Naive thymus-derived CD4-positive, alpha-beta T cell (primary cell): ENCODE results near the gene ELMO1. TPM values are rescaled to one million over a fixed set of nuclear protein-coding genes. Genes with fewer than 3 reads are reported as not detected.

Source experiments
- ATAC-seq: fragments of 150-1000 bp; cut with Tn5 transposase; 2 replicates; pipeline ENCODE4 v1.10.0; 2021; ENCODE audit warnings: mild to moderate bottlenecking, moderate library complexity
- CTCF ChIA-PET: fragments of 350-600 bp; sonication (Branson Sonifier 250); formaldehyde crosslinking; loops from one replicate; lab custom pipeline; 2021; ENCODE audit warnings: antibody characterized with exemption; lab: Charles Lee
- POLR2A ChIA-PET: fragments of 350-600 bp; sonication (Branson Sonifier 250); formaldehyde crosslinking; loops from one replicate; lab custom pipeline; 2021; ENCODE audit warnings: antibody characterized with exemption, inconsistent platforms; lab: Charles Lee
- DNase-seq, 9 donors: peaks; one replicate each; pipeline versions ENCODE4 v3.0.0 to v3.0.0-alpha.2; 2020 to 2022; ENCODE audit warnings: mixed read lengths in 1 of 9
- H3K27ac ChIP-seq: one replicate; pipeline ENCODE4 v1.7.0; 2013; ENCODE audit warnings: mild to moderate bottlenecking, low read depth, low read length, moderate library complexity
- H3K27me3 ChIP-seq, 2 donors: one replicate each; pipeline ENCODE4 v1.7.0; 2013; ENCODE audit warnings: low read length in 2 of 2, mild to moderate bottlenecking in 2 of 2, moderate library complexity in 2 of 2; ENCODE audit not compliant: control insufficient read depth in 2 of 2, insufficient read depth in 2 of 2
- H3K36me3 ChIP-seq, 3 experiments: 1 replicate in 2 of 3; 2 replicates in 1 of 3; pipeline ENCODE4 v1.7.0; 2013; ENCODE audit warnings: low read length in 3 of 3, mild to moderate bottlenecking in 3 of 3, moderate library complexity in 1 of 3; ENCODE audit not compliant: insufficient read depth in 3 of 3, control insufficient read depth in 2 of 3
- H3K4me1 ChIP-seq, 2 donors: one replicate each; pipeline ENCODE4 v1.7.0; 2013; ENCODE audit warnings: low read length in 2 of 2, mild to moderate bottlenecking in 2 of 2, moderate library complexity in 1 of 2; ENCODE audit not compliant: control insufficient read depth in 2 of 2, insufficient read depth in 2 of 2
- H3K4me3 ChIP-seq: 2 replicates; pipeline ENCODE4 v1.7.0; 2013; ENCODE audit warnings: mild to moderate bottlenecking, low read length
- H3K9me3 ChIP-seq, 3 experiments: 1 replicate in 2 of 3; 2 replicates in 1 of 3; pipeline ENCODE4 v1.7.0; 2013; ENCODE audit warnings: low read length in 3 of 3; ENCODE audit not compliant: control insufficient read depth in 2 of 3
- H3K27ac Mint-ChIP-seq, 9 donors: one replicate each; pipeline ENCODE4 v1.8.0; 2020 to 2022; ENCODE audit warnings: mixed read lengths in 9 of 9, mild to moderate bottlenecking in 8 of 9, moderate library complexity in 5 of 9, inconsistent platforms in 2 of 9
- H3K27me3 Mint-ChIP-seq, 5 donors: one replicate each; pipeline ENCODE4 v1.8.0; 2021 to 2022; ENCODE audit warnings: mixed read lengths in 5 of 5, mild to moderate bottlenecking in 1 of 5
- H3K36me3 Mint-ChIP-seq, 5 donors: one replicate each; pipeline ENCODE4 v1.8.0; 2020 to 2022; ENCODE audit warnings: mixed read lengths in 5 of 5, mild to moderate bottlenecking in 3 of 5, inconsistent platforms in 1 of 5
- H3K4me1 Mint-ChIP-seq, 7 donors: one replicate each; pipeline ENCODE4 v1.8.0; 2020 to 2022; ENCODE audit warnings: mixed read lengths in 7 of 7, mild to moderate bottlenecking in 3 of 7, inconsistent platforms in 1 of 7
- H3K4me3 Mint-ChIP-seq, 10 donors: one replicate each; pipeline ENCODE4 v1.8.0; 2020 to 2022; ENCODE audit warnings: mild to moderate bottlenecking in 10 of 10, mixed read lengths in 10 of 10, moderate library complexity in 6 of 10, inconsistent platforms in 2 of 10
- H3K9me3 Mint-ChIP-seq, 11 donors: one replicate each; pipeline ENCODE4 v1.8.0; 2020 to 2022; ENCODE audit warnings: mixed read lengths in 11 of 11, mild to moderate bottlenecking in 4 of 11, inconsistent platforms in 1 of 11, moderate library complexity in 1 of 11
- intact Hi-C, 2 donors: fragments of 100-400 bp; cut with micrococcal nuclease; formaldehyde crosslinking; loops; one replicate each; pipeline ENCODE4 v1.15.1; 2023
- polyA plus RNA-seq, 2 donors: library from polyadenylated mRNA; unstranded; fragments of 300-500 nt; fragmentation: Illumina TruSeq; gene quantifications; one replicate each; pipeline ENCODE4 v1.2.3, GENCODE V29; 2021
- total RNA-seq, 6 experiments: library from RNA in 5 of 6; stranded (reverse) in 5 of 6; gene quantifications; 1 replicate in 5 of 6; 2 replicates in 1 of 6; pipeline ENCODE4 v1.2.3 and lab custom pipeline; 2021 to 2026

ELMO1 gene
- total and polyA plus RNA-seq, 7 experiments from 2014 or later, result 63.6 to 160 (median 124) TPM

GRCh38 chr7:37450035-37450434 is 1.4 kb upstream of the ELMO1 start:
- intact Hi-C loops, result no loop called here
- Mint-ChIP-seq H3K27ac (peak overlapping the region in 8 of 9 donors; percentile 97 to 100 (median 98)), H3K4me1 (peaks cover 21 to 51% (median 45%) of the 10 kb centered on the region in 7 donors), H3K27me3 (peaks cover 0 to 10% (median 0%) of the 10 kb centered on the region in 5 donors), H3K9me3 (peaks cover 0 to 12% (median 0%) of the 10 kb centered on the region in 11 donors), H3K36me3 (peaks cover 1 to 12% (median 4%) of the 10 kb centered on the region in 5 donors), H3K4me3 (peak overlapping the region; percentile 1 to 99 (median 96))
- H3K27me3 ChIP-seq, result no peaks in the 10 kb centered on the region
- H3K4me3 ChIP-seq, result no peak overlapping the region
- CTCF ChIA-PET, result interaction anchor here (1.1 to 6.9 kb wide), 9 partner anchors 11 to 165 kb away, joined by 3 to 43 read pairs (median 4); no protein-coding TSS in a partner anchor
- H3K36me3 ChIP-seq, result peaks cover 0 to 11% (median 0%) of the 10 kb centered on the region in 3 experiments
- H3K9me3 ChIP-seq, result no peaks in the 10 kb centered on the region
- DNase-seq (no peak), ATAC-seq (no peak)
- POLR2A ChIA-PET, result interaction anchor here (0.6 to 8.0 kb wide), 10 partner anchors 8 to 107 kb away, joined by 3 to 84 read pairs (median 14); no protein-coding TSS in a partner anchor
- H3K27ac ChIP-seq, result peak overlapping the region; percentile 89
- H3K4me1 ChIP-seq, result peaks cover 8 to 25% of the 10 kb centered on the region in 2 donors

- Histone ChIP-seq H3K4me3 (peak overlapping the region; percentile 83), H3K27ac (peak overlapping the region; percentile 89), H3K27me3 (no peaks in the 10 kb centered on the region), H3K9me3 (no peaks in the 10 kb centered on the region), H3K36me3 (peaks cover 0 to 11% (median 0%) of the 10 kb centered on the region in 3 experiments), H3K4me1 (peaks cover 8 to 25% of the 10 kb centered on the region in 2 donors)
- Mint-ChIP-seq H3K4me1 (peaks cover 21 to 55% (median 49%) of the 10 kb centered on the region in 7 donors), H3K9me3 (peaks cover 0 to 12% (median 0%) of the 10 kb centered on the region in 11 donors), H3K27me3 (peaks cover 0 to 10% (median 0%) of the 10 kb centered on the region in 5 donors), H3K4me3 (peak overlapping the region; percentile 92 to 99 (median 97)), H3K36me3 (peaks cover 4 to 16% (median 6%) of the 10 kb centered on the region in 5 donors), H3K27ac (peak overlapping the region; percentile 97 to 100 (median 98))
- DNase-seq (peak in 2 of 9 donors; percentile 21 to 36), ATAC-seq (no peak)
- ChIA-PET CTCF (interaction anchor here (0.6 to 6.9 kb wide), 13 partner anchors 9 to 239 kb away, joined by 3 to 43 read pairs (median 4); no protein-coding TSS in a partner anchor), POLR2A (interaction anchor here (0.5 to 8.0 kb wide), 16 partner anchors 9 to 812 kb away, joined by 3 to 84 read pairs (median 8); no protein-coding TSS in a partner anchor)
- intact Hi-C loops, result loop anchor here (1.0 to 10.0 kb wide), 18 partner anchors 8 to 1647 kb away; partner anchors contain the start of genes SEPTIN7 (in 2 of the 2), ANLN (in 1 of the 2) and EEPD1 (in 1 of the 2)
These were observed 957 bp upstream of the ELMO1 start for GRCh38 chr7:37449621-37450020.

- H3K4me1 Mint-ChIP-seq, result peaks cover 25 to 66% (median 60%) of the 10 kb centered on the region in 7 donors
- ATAC-seq, result peak; percentile 19
- H3K9me3 Mint-ChIP-seq, result peaks cover 0 to 12% (median 0%) of the 10 kb centered on the region in 11 donors
These were observed 541 bp downstream of the ELMO1 start for GRCh38 chr7:37448011-37448635.

GRCh38 chr7:37446371-37446770 is 2.3 kb downstream of the ELMO1 start:
- POLR2A ChIA-PET, result interaction anchor here (1.1 to 8.0 kb wide), 7 partner anchors 7 to 104 kb away, joined by 3 to 84 read pairs (median 37); no protein-coding TSS in a partner anchor

More at GRCh38 chr7:37448011-37448635, 541 bp downstream of the ELMO1 start:
- Histone ChIP-seq H3K9me3 (no peaks in the 10 kb centered on the region), H3K27ac (peak overlapping the region; percentile 89), H3K4me1 (peaks cover 8 to 36% of the 10 kb centered on the region in 2 donors), H3K36me3 (peaks cover 0 to 11% (median 0%) of the 10 kb centered on the region in 3 experiments), H3K4me3 (peak overlapping the region; percentile 83), H3K27me3 (no peaks in the 10 kb centered on the region)
- H3K36me3 Mint-ChIP-seq, result peaks cover 4 to 24% (median 16%) of the 10 kb centered on the region in 5 donors
- ChIA-PET CTCF (interaction anchor here (0.5 to 6.9 kb wide), 8 partner anchors 11 to 249 kb away, joined by 3 to 43 read pairs (median 3); no protein-coding TSS in a partner anchor), POLR2A (interaction anchor here (0.6 to 8.0 kb wide), 21 partner anchors 8 to 1751 kb away, joined by 3 to 84 read pairs (median 6); no protein-coding TSS in a partner anchor)
- DNase-seq, result peak in 2 of 9 donors; percentile 42 to 63
- peak overlapping the region; percentile 97 to 100 (median 99) for H3K27ac Mint-ChIP-seq
- intact Hi-C loops, result loop anchor here (1.0 to 10.0 kb wide), 13 partner anchors 16 to 1753 kb away; partner anchors contain the start of genes SEPTIN7 (in 2 of the 2), ANLN (in 1 of the 2), EEPD1 (in 1 of the 2) and HERPUD2 (in 1 of the 2)
- peaks cover 0 to 10% (median 0%) of the 10 kb centered on the region in 5 donors for H3K27me3 Mint-ChIP-seq
- H3K4me3 Mint-ChIP-seq, result peak overlapping the region; percentile 94 to 99 (median 97)

GRCh38 chr7:37445790-37446189 is 2.9 kb downstream of the ELMO1 start:
- peaks cover 39 to 89% (median 83%) of the 10 kb centered on the region in 7 donors for H3K4me1 Mint-ChIP-seq
- Histone ChIP-seq H3K4me1 (peaks cover 8 to 58% of the 10 kb centered on the region in 2 donors), H3K27ac (peak overlapping the region; percentile 89), H3K36me3 (peaks cover 0 to 11% (median 0%) of the 10 kb centered on the region in 3 experiments), H3K9me3 (no peaks in the 10 kb centered on the region), H3K27me3 (no peaks in the 10 kb centered on the region), H3K4me3 (no peak overlapping the region)
- peak overlapping the region; percentile 1 to 99 (median 96) for H3K4me3 Mint-ChIP-seq
- no peak for ATAC-seq
- peaks cover 0 to 6% (median 0%) of the 10 kb centered on the region in 5 donors for H3K27me3 Mint-ChIP-seq
- ChIA-PET POLR2A (interaction anchor here (0.6 to 8.0 kb wide), 6 partner anchors 9 to 667 kb away, joined by 3 to 84 read pairs (median 20); no protein-coding TSS in a partner anchor), CTCF (interaction anchor here (6.9 kb wide), 1 partner anchor 93 kb away, joined by 43 read pairs; no protein-coding TSS in a partner anchor)
- intact Hi-C loops, result loop anchor here (5.0 to 10.0 kb wide), 8 partner anchors 811 to 1643 kb away; partner anchors contain the start of genes SEPTIN7 (in 2 of the 2), ANLN (in 1 of the 2) and EEPD1 (in 1 of the 2)
- peaks cover 4 to 25% (median 16%) of the 10 kb centered on the region in 5 donors for H3K36me3 Mint-ChIP-seq
- DNase-seq, result no peak
- peak overlapping the region; percentile 94 to 100 (median 99) for H3K27ac Mint-ChIP-seq
- H3K9me3 Mint-ChIP-seq, result peaks cover 0 to 12% (median 0%) of the 10 kb centered on the region in 11 donors

More at GRCh38 chr7:37446371-37446770, 2.3 kb downstream of the ELMO1 start:
- ATAC-seq, result no peak
- Mint-ChIP-seq H3K4me3 (peak overlapping the region; percentile 94 to 99 (median 97)), H3K27ac (peak overlapping the region; percentile 94 to 100 (median 99)), H3K4me1 (peaks cover 37 to 83% (median 77%) of the 10 kb centered on the region in 7 donors), H3K36me3 (peaks cover 4 to 25% (median 16%) of the 10 kb centered on the region in 5 donors), H3K27me3 (peaks cover 0 to 6% (median 0%) of the 10 kb centered on the region in 5 donors), H3K9me3 (peaks cover 0 to 12% (median 0%) of the 10 kb centered on the region in 11 donors)
- no peak for DNase-seq
- H3K9me3 ChIP-seq, result no peaks in the 10 kb centered on the region
- H3K4me1 ChIP-seq, result peaks cover 8 to 53% of the 10 kb centered on the region in 2 donors
- H3K4me3 ChIP-seq, result no peak overlapping the region
- H3K27me3 ChIP-seq, result no peaks in the 10 kb centered on the region
- H3K36me3 ChIP-seq, result peaks cover 0 to 11% (median 0%) of the 10 kb centered on the region in 3 experiments
- intact Hi-C loops, result loop anchor here (5.0 to 10.0 kb wide), 8 partner anchors 812 to 1644 kb away; partner anchors contain the start of genes SEPTIN7 (in 2 of the 2), ANLN (in 1 of the 2) and EEPD1 (in 1 of the 2)
- CTCF ChIA-PET, result interaction anchor here (0.7 to 6.9 kb wide), 5 partner anchors 9 to 795 kb away, joined by 3 to 43 read pairs (median 3); no protein-coding TSS in a partner anchor
- H3K27ac ChIP-seq, result peak overlapping the region; percentile 89
